Keratinocyte (primary cell): Measurements from ENCODE around the gene DYNC1I1. TPM values are rescaled to one million over a fixed set of nuclear protein-coding genes. Genes with fewer than 3 reads are reported as not detected.

Source experiments
- DNase-seq: peaks from one replicate; pipeline ENCODE4 v3.0.0-alpha.2; 2011; ENCODE audit warnings: low read depth, missing footprints, low spot score
- FAIRE-seq: peaks from 2 replicates; lab custom pipeline; 2011; peaks lifted over from hg19 to GRCh38; lab: Jason Lieb, UNC
- H2AFZ ChIP-seq: 2 replicates; pipeline ENCODE4 v1.6.0; 2012; ENCODE audit warnings: low read length, control low read depth, inconsistent platforms; ENCODE audit not compliant: control insufficient read depth
- H3K27ac ChIP-seq: 2 replicates; pipeline ENCODE4 v1.5.1; 2011; ENCODE audit warnings: low read length; ENCODE audit not compliant: control insufficient read depth, insufficient read depth
- H3K27me3 ChIP-seq: 3 replicates; pipeline ENCODE4 v1.6.0; 2011; ENCODE audit warnings: low read length; ENCODE audit not compliant: control insufficient read depth, insufficient read depth; ENCODE audit errors: extremely low read depth
- H3K36me3 ChIP-seq, 2 experiments: 2 replicates in 1 of 2; 3 replicates in 1 of 2; pipeline ENCODE4 v1.5.1; 2011; ENCODE audit warnings: low read length in 2 of 2, mild to moderate bottlenecking in 1 of 2; ENCODE audit not compliant: control insufficient read depth in 2 of 2, insufficient read depth in 2 of 2; ENCODE audit errors: extremely low read depth in 1 of 2
- H3K4me1 ChIP-seq: 3 replicates; pipeline ENCODE4 v1.5.1; 2011; ENCODE audit warnings: low read length; ENCODE audit not compliant: control insufficient read depth, insufficient read depth; ENCODE audit errors: extremely low read depth
- H3K4me2 ChIP-seq: 3 replicates; pipeline ENCODE4 v1.6.0; 2011; ENCODE audit warnings: low read depth, low read length; ENCODE audit not compliant: control insufficient read depth, insufficient read depth; ENCODE audit errors: extremely low read depth
- H3K4me3 ChIP-seq, 3 experiments: fragments of 200-600 bp in 1 of 3; sonication (generic) in 1 of 3; 2 replicates in 2 of 3; 3 replicates in 1 of 3; pipeline ENCODE4 v1.5.1; 2011 to 2016; ENCODE audit warnings: low read length in 3 of 3, mild to moderate bottlenecking in 3 of 3, control low read depth in 2 of 3, inconsistent platforms in 1 of 3, low read depth in 1 of 3, mixed read lengths in 1 of 3, mixed run types in 1 of 3, moderate library complexity in 1 of 3; ENCODE audit not compliant: control insufficient read depth in 2 of 3, insufficient read depth in 2 of 3; ENCODE audit errors: extremely low read depth in 1 of 3
- H3K79me2 ChIP-seq: 2 replicates; pipeline ENCODE4 v1.6.0; 2012; ENCODE audit warnings: low read length; ENCODE audit not compliant: control insufficient read depth, insufficient read depth
- H3K9ac ChIP-seq: 3 replicates; pipeline ENCODE4 v1.6.0; 2011; ENCODE audit warnings: low read length; ENCODE audit not compliant: control insufficient read depth, insufficient read depth; ENCODE audit errors: extremely low read depth
- H3K9me1 ChIP-seq: 3 replicates; pipeline ENCODE4 v1.6.0; 2011; ENCODE audit warnings: low read length; ENCODE audit not compliant: control insufficient read depth, insufficient read depth; ENCODE audit errors: extremely low read depth
- H3K9me3 ChIP-seq: 2 replicates; pipeline ENCODE4 v1.5.1; 2012; ENCODE audit warnings: low read depth, low read length; ENCODE audit not compliant: control insufficient read depth
- H4K20me1 ChIP-seq: 3 replicates; pipeline ENCODE4 v1.6.0; 2011; ENCODE audit warnings: low read length; ENCODE audit not compliant: control insufficient read depth, insufficient read depth; ENCODE audit errors: extremely low read depth
- CTCF ChIP-seq, 3 experiments: IDR thresholded peaks in 1 of 3; conservative IDR thresholded peaks in 1 of 3; optimal IDR thresholded peaks in 1 of 3; 2 replicates in 2 of 3; 3 replicates in 1 of 3; pipeline versions ENCODE3 to v1.5.1; 2011; ENCODE audit warnings: low read length in 3 of 3, mild to moderate bottlenecking in 3 of 3, moderate library complexity in 2 of 3, control low read depth in 1 of 3, inconsistent platforms in 1 of 3; ENCODE audit not compliant: insufficient read depth in 2 of 3; ENCODE audit errors: extremely low read depth in 1 of 3
- EZH2 ChIP-seq: IDR thresholded peaks from one replicate; pipeline ENCODE4 v1.6.1; 2012; ENCODE audit warnings: inconsistent platforms, mild to moderate bottlenecking, low read length, moderate library complexity
- dilution Hi-C: fragments of 300-500 bp; cut with MboI; formaldehyde crosslinking; loops from one replicate; pipeline ENCODE4 v1.7.0; 2020; ENCODE audit warnings: low sequenced_read_pairs; ENCODE audit not compliant: extremely low pct_ligation_motif_present
- polyA plus RNA-seq, 5 experiments: library from polyadenylated mRNA; depleted of rRNA in 3 of 5; stranded (reverse) in 3 of 5; stranded (forward) in 1 of 5; unstranded in 1 of 5; fragments of >200 nt; gene quantifications; 1 replicate in 1 of 5; 2 replicates in 3 of 5; 3 replicates in 1 of 5; pipeline versions ENCODE4 v1.2.1 to v1.2.3, GENCODE V29; 2011 to 2012; ENCODE audit warnings: missing spikeins in 2 of 5, low read depth in 1 of 5, low replicate concordance in 1 of 5

DYNC1I1 gene
- polyA plus RNA-seq, 1 donor (not counting 4 experiments of a cell fraction or from before 2014, with no cell fraction given), result 0.10 TPM

DNA sequence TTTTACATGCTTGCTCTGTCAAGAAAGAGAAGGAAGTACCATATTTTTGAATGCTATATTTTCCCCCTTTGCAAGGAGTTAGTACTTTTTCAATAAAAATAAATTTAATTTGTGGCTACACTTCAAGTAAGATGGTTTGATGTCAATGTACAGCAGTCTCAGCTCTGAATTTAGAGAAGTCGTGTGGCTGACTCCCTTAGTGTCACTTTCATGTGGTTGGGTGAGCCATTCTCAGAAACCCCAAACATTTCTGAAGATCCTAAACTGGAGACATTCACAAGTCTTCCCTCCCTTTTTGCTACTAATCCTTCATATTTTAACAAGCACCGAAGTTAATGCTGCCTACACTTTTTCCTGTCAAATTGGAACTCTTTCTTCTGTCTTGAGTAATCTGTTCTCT lies 244.4 kb downstream of the DYNC1I1 start:
- TF ChIP-seq CTCF (optimal IDR thresholded peaks at IDR 0.05 in 1 of 3, IDR thresholded peaks at IDR 0.05 in 1 of 3, conservative IDR thresholded peaks at IDR 0.05 in 1 of 3; ENCODE audit: extremely low read depth in 1 of 3, insufficient read depth in 2 of 3, low read length in 3 of 3) (no peak), EZH2 (no peak)

GRCh38 chr7:96017877-96018276 lies 245.5 kb downstream of the DYNC1I1 start:
- Histone ChIP-seq H3K36me3 (no peaks in the 10 kb centered on the region), H3K4me1 (no peaks in the 10 kb centered on the region), H3K4me2 (no peak overlapping the region), H3K79me2 (no peaks in the 10 kb centered on the region), H3K27me3 (no peaks in the 10 kb centered on the region), H3K27ac (no peak overlapping the region), H4K20me1 (no peaks in the 10 kb centered on the region), H3K9me3 (no peaks in the 10 kb centered on the region), H3K4me3 (no peak overlapping the region), H2AFZ (no peak overlapping the region), H3K9me1 (no peaks in the 10 kb centered on the region), H3K9ac (no peak overlapping the region)
- dilution Hi-C loops, result no loop called here
- DNase-seq, result no peak
- FAIRE-seq, result no peak
- no peak for TF ChIP-seq EZH2
- TF ChIP-seq CTCF (optimal IDR thresholded peaks at IDR 0.05 in 1 of 3, IDR thresholded peaks at IDR 0.05 in 1 of 3, conservative IDR thresholded peaks at IDR 0.05 in 1 of 3; ENCODE audit: extremely low read depth in 1 of 3, insufficient read depth in 2 of 3, low read length in 3 of 3), result no peak

More for the DNA sequence above, 244.4 kb downstream of the DYNC1I1 start:
- Histone ChIP-seq H4K20me1 (no peaks in the 10 kb centered on the region), H3K79me2 (no peaks in the 10 kb centered on the region), H3K4me2 (no peak overlapping the region), H3K9me3 (no peaks in the 10 kb centered on the region), H3K27me3 (no peaks in the 10 kb centered on the region), H3K9ac (no peak overlapping the region), H3K4me3 (no peak overlapping the region), H2AFZ (no peak overlapping the region), H3K36me3 (no peaks in the 10 kb centered on the region), H3K27ac (no peak overlapping the region), H3K4me1 (no peaks in the 10 kb centered on the region), H3K9me1 (no peaks in the 10 kb centered on the region)
- no peak for DNase-seq
- dilution Hi-C loops, result no loop called here
- no peak for FAIRE-seq
